Measurements from ENCODE around the gene ARSK.

ARSK gene

GRCh38 chr5:95647886-95648860, 93.3 kb downstream of the ARSK start:
- 86 to 90% methylated on average over 2 to 3 of the region's 12 CpGs for WGBS, 2 experiments (ENCODE audit: insufficient coverage in 2 of 2)
- Histone ChIP-seq H3K4me3 (ENCODE audit: extremely low read depth, insufficient read depth, low read length, poor library complexity, severe bottlenecking) (no peak overlapping the region), H3K27ac (ENCODE audit: low read depth, low read length, severe bottlenecking) (no peak overlapping the region), H3K4me1 (ENCODE audit: control insufficient read depth, insufficient read depth, low read length, poor library complexity, severe bottlenecking) (peaks cover 8% of the 10 kb centered on the region), H3K36me3 (ENCODE audit: control insufficient read depth, insufficient read depth, low read length) (no peaks in the 10 kb centered on the region), H3K9me3 (ENCODE audit: control insufficient read depth, low read length) (no peaks in the 10 kb centered on the region)

- Histone ChIP-seq H3K36me3 (ENCODE audit: control insufficient read depth, insufficient read depth, low read length) (no peaks in the 10 kb centered on the region), H3K4me1 (ENCODE audit: control insufficient read depth, insufficient read depth, low read length, poor library complexity, severe bottlenecking) (peaks cover 8% of the 10 kb centered on the region), H3K27ac (ENCODE audit: low read depth, low read length, severe bottlenecking) (no peak overlapping the region)
Observed at GRCh38 chr5:95649274-95649673, 94.4 kb downstream of the ARSK start.

DNA sequence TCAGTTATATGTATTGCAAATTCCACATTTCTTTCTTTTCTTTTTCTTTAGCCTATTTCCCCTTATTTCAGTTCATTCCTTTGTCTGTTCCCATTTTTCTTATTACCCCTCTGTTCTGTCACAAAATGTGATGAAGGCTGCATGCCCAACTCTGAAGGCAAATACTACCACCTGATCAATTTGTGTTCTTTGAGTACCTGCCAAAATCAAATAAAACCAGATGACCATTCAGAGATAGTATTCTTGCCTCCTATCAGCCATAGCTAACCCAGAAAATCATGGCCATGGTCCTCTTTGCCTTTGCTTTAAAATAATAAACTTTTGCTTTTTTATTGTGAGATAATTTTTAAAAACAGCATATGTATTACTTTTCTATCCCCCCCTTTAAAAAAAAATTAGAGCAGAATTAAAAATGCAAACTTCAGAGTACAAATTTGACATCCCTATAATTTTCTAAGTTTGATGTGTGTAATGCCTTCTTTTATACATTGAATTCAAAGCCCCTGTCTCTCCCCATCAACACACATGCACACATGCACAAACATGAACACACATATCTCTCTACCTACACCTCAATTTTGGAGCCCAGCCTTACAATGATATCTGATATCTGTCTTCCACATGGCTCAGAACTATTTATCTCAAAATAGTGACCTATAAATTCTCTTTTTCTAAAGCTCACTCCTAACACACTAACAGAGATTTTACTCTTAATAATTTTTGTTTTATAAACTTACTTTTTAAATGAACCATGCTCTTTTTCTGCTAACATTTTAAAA, 95.1 kb downstream of the ARSK start:
- no peaks in the 10 kb centered on the region for H3K36me3 ChIP-seq (ENCODE audit: control insufficient read depth, insufficient read depth, low read length)

More at GRCh38 chr5:95649274-95649673, 94.4 kb downstream of the ARSK start:
- H3K9me3 ChIP-seq (ENCODE audit: control insufficient read depth, low read length): no peaks in the 10 kb centered on the region
- no peak overlapping the region for H3K4me3 ChIP-seq (ENCODE audit: extremely low read depth, insufficient read depth, low read length, poor library complexity, severe bottlenecking)

GRCh38 chr5:95652849-95653248, 97.9 kb downstream of the ARSK start:
- 83 to 100% methylated on average over 1 of the region's 1 CpG for WGBS, 2 experiments (ENCODE audit: insufficient coverage in 2 of 2)
- Histone ChIP-seq H3K4me1 (ENCODE audit: control insufficient read depth, insufficient read depth, low read length, poor library complexity, severe bottlenecking) (peaks cover 4% of the 10 kb centered on the region), H3K4me3 (ENCODE audit: extremely low read depth, insufficient read depth, low read length, poor library complexity, severe bottlenecking) (no peak overlapping the region), H3K27ac (ENCODE audit: low read depth, low read length, severe bottlenecking) (no peak overlapping the region), H3K36me3 (ENCODE audit: control insufficient read depth, insufficient read depth, low read length) (no peaks in the 10 kb centered on the region), H3K9me3 (ENCODE audit: control insufficient read depth, low read length) (no peaks in the 10 kb centered on the region)

More for the DNA sequence above, 95.1 kb downstream of the ARSK start:
- no peak overlapping the region for H3K4me3 ChIP-seq (ENCODE audit: extremely low read depth, insufficient read depth, low read length, poor library complexity, severe bottlenecking)
- H3K4me1 ChIP-seq (ENCODE audit: control insufficient read depth, insufficient read depth, low read length, poor library complexity, severe bottlenecking): peaks cover 8% of the 10 kb centered on the region
- H3K27ac ChIP-seq (ENCODE audit: low read depth, low read length, severe bottlenecking): no peak overlapping the region
- no peaks in the 10 kb centered on the region for H3K9me3 ChIP-seq (ENCODE audit: control insufficient read depth, low read length)

- no peaks in the 10 kb centered on the region for H3K9me3 ChIP-seq (ENCODE audit: control insufficient read depth, low read length)
- no CpG with 5 or more reads among the region's 3 CpGs for WGBS, 2 experiments (ENCODE audit: insufficient coverage in 2 of 2)
- peaks cover 4% of the 10 kb centered on the region for H3K4me1 ChIP-seq (ENCODE audit: control insufficient read depth, insufficient read depth, low read length, poor library complexity, severe bottlenecking)
- H3K36me3 ChIP-seq (ENCODE audit: control insufficient read depth, insufficient read depth, low read length): no peaks in the 10 kb centered on the region
- no peak overlapping the region for H3K27ac ChIP-seq (ENCODE audit: low read depth, low read length, severe bottlenecking)
- no peak overlapping the region for H3K4me3 ChIP-seq (ENCODE audit: extremely low read depth, insufficient read depth, low read length, poor library complexity, severe bottlenecking)
Observed at GRCh38 chr5:95654196-95654595, 99.3 kb downstream of the ARSK start.

Measured in mesodermal cell (in vitro differentiated cells).